GM10248 (cell line): ENCODE results near the gene CD70.
"Not testable (repeated sequence)": the region's sequence is repeated elsewhere in the genome, so short reads cannot be mapped to it uniquely, and the experiment has no call there.

Experiments
- CTCF ChIA-PET: fragments of 300-600 bp; sonication (Branson Sonifier 250); formaldehyde crosslinking; extraction: SDS; loops from one replicate; lab custom pipeline; 2021; ENCODE audit warnings: antibody characterized with exemption; lab: Yijun Ruan, JAX
- POLR2A ChIA-PET: fragments of 350-650 bp; sonication (Branson Sonifier 250); formaldehyde crosslinking; extraction: SDS; loops from one replicate; lab custom pipeline; 2020; ENCODE audit warnings: antibody characterized with exemption; lab: Yijun Ruan, JAX
- DNase-seq: peaks from one replicate; pipeline ENCODE4 v3.0.0; 2012; ENCODE audit errors: extremely low spot score
- CTCF ChIP-seq: IDR thresholded peaks from 2 replicates; pipeline ENCODE4 v1.5.1; 2012; ENCODE audit warnings: mild to moderate bottlenecking, low read depth; ENCODE audit errors: extremely low read depth, missing control alignments, control extremely low read depth

Gene CD70

DNA sequence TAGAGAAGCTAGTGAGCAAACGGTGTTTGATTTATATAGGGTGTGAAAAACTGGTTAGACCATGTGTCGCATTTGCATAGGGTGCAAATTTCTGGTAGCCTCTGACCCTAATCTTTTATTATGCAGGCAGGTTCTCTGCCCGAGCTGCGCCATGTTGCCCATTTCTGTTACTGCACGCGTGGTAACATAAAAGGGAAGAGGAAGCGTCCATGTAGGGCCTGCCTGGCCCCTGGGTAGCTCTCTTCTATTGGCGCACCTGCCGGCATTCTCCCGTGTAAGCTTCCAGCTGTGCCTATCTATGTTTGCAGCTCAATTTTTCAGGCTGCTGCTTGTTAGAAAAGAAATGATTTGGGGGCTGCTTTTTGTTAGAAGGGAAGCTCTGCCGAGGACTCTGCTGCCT, 14.0 kb upstream of the CD70 start:
- ChIA-PET POLR2A (interaction anchor here (1.3 kb wide), 1 partner anchor 74 kb away, joined by 4 read pairs; the partner anchor contains the start of gene TNFSF9), CTCF (interaction anchor here (1.0 to 4.3 kb wide), 5 partner anchors 9 to 89 kb away, joined by 3 to 11 read pairs (median 4); no protein-coding TSS in a partner anchor)
- TF ChIP-seq CTCF = no peak
- no peak for DNase-seq

DNA sequence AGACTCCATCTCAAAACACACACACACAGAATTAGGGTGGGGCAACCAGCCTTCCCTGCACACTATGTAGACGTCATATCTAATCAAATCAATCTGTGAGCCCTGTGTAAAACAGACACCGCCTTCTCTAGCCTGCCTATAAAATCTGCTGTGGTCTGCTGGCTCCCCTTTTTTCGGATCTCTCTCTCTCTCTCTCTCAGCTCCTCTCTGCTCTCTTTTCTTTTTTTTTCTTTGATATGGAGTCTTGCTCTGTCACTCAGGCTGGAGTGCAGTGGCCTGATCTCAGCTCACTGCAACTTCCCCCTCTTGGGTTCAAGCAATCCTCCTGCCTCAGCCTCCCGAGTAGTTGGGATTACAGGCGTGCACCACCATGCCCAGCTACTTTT, 11.8 kb upstream of the CD70 start:
- POLR2A ChIA-PET = interaction anchor here (0.6 kb wide), 1 partner anchor 72 kb away, joined by 3 read pairs; the partner anchor contains the start of gene TNFSF9
- no peak for TF ChIP-seq CTCF
- DNase-seq = no peak
- CTCF ChIA-PET = interaction anchor here (0.8 to 4.3 kb wide), 4 partner anchors 9 to 81 kb away, joined by 3 to 11 read pairs (median 4); no protein-coding TSS in a partner anchor

DNA sequence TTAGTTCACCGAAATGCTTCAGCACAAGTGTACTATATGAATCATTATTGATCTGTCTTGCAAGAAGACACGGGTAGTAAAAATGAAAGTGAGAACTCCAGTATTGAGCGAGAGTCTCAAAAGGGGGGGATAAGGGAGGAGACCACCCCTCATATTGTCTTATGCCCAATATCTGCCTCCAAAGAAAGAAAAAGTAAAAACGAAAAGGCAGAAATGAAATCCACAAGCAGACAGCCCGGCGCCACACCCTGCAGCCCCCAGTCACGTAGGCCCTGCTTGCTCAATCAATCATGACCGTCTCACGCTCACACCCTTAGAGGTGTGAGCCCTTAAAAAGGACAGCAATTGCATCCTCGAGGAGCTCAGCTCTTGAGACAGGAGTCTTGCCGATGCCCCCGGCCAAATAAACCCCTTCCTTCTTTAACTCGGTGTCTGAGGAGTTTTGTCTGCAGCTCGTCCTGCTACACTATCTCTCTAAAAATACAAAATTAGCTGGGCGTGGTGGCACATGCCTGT, 10.6 kb upstream of the CD70 start:
- ChIA-PET POLR2A (interaction anchor here (1.0 to 1.8 kb wide), 2 partner anchors 60 to 71 kb away, joined by 3 to 10 read pairs; partner anchors contain the start of gene TNFSF9), CTCF (interaction anchor here (1.3 to 4.3 kb wide), 6 partner anchors 8 to 79 kb away, joined by 4 to 11 read pairs (median 5); no protein-coding TSS in a partner anchor)
- peak; percentile 53 for DNase-seq

DNA sequence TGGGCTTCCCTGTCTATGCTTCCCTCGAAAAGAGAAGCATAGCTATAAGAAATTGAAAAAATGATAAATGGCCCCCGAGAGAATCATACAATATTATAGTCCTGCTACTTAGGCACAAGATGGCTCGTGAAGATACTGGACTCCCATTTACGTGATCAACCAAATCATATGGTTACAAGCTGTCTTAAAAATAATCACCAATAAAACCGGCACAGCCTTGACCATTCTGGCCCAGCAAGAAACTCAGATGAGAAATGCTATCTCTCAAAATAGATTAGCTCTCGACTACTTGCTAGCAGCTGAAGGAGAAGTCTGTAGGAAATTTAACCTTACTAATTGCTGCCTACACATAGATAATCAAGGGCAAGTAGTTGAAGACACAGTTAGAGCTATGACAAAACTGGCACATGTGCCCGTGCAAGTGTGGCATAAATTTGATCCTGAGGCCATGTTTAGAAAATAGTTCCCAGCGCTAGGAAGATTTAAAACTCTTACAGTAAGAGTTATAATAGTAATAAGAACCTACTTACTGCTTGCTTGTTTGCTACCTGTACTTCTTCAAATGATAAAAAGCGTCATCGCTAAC, 10.1 kb upstream of the CD70 start:
- ChIA-PET CTCF (interaction anchor here (0.8 to 1.9 kb wide), 8 partner anchors 9 to 262 kb away, joined by 3 to 10 read pairs (median 4); partner anchors contain the start of gene CD70), POLR2A (interaction anchor here (1.0 to 1.8 kb wide), 2 partner anchors 60 to 70 kb away, joined by 3 to 10 read pairs; partner anchors contain the start of gene TNFSF9)
- DNase-seq = not testable (repeated sequence)

DNA sequence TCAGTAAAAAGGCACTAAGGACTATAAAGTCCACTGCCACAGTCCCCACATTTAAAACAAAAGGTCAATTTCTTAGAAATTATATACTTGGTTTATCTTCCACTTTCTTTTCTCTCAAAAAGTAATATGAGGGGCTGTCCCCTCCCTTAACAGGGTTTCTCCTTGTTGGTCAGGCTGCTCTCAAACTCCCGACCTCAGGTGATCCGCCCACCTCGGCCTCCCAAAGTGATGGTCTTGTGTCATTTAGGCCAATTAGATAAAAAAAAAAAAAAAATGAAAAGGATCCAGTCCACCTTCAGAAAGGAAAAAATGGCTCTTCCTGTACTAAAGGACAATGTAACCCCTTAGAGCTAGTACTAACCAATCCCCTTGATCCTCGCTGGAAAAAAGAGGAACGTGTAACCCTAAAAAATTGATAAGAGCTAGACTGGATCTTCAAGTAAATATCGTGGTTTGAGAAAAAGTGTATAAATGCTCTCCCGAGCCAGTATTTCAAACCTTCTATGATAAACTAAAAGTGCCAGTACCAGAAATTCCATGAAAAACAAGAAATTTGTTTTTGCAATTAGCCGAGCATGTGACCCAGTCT, 9.0 kb upstream of the CD70 start:
- ChIA-PET POLR2A (no interaction called here), CTCF (interaction anchor here (0.8 to 1.6 kb wide), 8 partner anchors 8 to 263 kb away, joined by 3 to 5 read pairs (median 4); partner anchors contain the start of gene CD70)

GRCh38 chr19:6598254-6598892, 7.4 kb upstream of the CD70 start:
- CTCF ChIA-PET, DNase-seq, POLR2A ChIA-PET: not testable (repeated sequence)

More for the DNA sequence above, 9.0 kb upstream of the CD70 start:
- DNase-seq = no peak
- no peak for TF ChIP-seq CTCF

DNA sequence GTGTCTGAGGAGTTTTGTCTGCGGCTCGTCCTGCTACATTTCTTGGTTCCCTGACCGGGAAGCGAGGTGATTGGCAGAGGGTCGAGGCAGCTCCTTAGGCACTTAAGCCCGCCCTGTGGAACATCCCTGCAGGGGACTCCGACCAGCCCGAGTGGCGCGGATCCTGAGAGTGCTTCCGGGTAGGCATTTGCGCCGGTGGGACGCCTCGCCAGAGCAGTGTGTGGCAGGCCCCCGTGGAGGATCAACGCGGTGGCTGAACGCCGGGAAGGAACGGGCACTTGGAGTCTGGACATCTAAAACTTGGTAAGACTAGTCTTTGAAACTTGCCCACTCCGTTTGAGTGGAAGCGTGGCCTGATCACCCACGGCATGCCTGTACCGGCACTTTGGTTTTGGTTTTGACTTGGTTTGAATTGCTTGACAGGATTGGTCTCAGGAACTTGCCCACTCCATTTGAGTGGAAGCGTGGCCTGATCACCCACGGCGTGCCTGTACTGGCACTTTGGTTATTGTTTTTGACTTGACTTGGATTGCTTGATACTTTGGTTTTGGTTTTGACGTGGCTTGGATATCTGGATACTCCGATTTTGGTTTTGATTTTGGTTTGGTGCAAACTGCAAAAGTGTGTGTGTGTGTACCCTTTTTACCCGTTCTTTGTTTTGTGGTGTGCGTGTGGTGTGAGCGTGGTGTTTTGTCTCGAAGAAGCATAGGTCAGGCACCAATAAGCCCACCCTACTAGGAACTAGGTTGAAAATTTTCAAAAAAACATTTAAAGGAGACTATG, 6.7 kb upstream of the CD70 start:
- POLR2A ChIA-PET = not testable (repeated sequence)
- CTCF ChIA-PET = interaction anchor here (1.3 kb wide), 1 partner anchor 10 kb away, joined by 3 read pairs; no protein-coding TSS in a partner anchor

GRCh38 chr19:6596621-6597020, 5.7 kb upstream of the CD70 start:
- CTCF ChIA-PET = interaction anchor here (1.3 kb wide), 1 partner anchor 9 kb away, joined by 3 read pairs; no protein-coding TSS in a partner anchor
- POLR2A ChIA-PET = no interaction called here
- DNase-seq = no peak
- TF ChIP-seq CTCF = no peak

More for the DNA sequence above, 6.7 kb upstream of the CD70 start:
- not testable (repeated sequence) for DNase-seq
